T-helper 9 cell (primary cell): Measurements from ENCODE around the gene DNAJA3.
A peak's percentile ranks its signal among the peaks of the same experiment; 100 is the strongest.

ENCODE experiments used
- DNase-seq: peaks from one replicate; pipeline ENCODE4 v3.0.0-alpha.2; 2020
- total RNA-seq, 2 donors: gene quantifications; one replicate each; lab custom pipeline; 2026; lab: John Stamatoyannopoulos, UW

DNAJA3 gene
- total RNA-seq, result 29.0 to 85.5 reads per million in 2 donors

DNA sequence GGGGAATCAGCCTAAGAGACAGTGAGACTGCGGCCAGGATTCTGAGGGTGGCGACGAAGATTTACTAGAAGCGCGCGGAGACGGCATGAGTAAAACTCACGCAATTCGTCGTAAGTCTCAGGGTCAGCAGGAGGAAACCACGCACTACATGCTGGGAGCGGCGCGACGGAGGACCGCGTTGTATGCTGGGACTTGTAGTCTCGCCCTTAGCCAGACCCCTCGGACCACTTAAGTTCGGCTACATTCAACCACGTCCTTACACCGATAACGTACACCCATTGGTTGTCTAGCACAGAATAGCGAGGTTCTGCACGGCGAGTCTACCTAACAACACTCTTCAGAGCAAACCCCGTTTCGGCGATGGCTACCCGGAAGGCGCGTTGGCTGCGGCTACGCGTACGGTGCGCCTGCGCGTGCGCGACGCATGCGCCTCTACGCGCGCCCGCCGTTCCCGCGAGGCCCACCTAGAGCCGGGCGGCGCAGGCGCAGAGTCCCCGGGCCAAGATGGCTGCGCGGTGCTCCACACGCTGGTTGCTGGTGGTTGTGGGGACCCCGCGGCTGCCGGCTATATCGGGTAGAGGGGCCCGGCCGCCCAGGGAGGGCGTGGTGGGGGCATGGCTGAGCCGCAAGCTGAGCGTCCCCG is at the start of gene DNAJA3:
Gene DNAJA3 (plus strand): TSS at position 491 of the 643 bp plus-strand sequence. CDS start 14 bp downstream, at position 505.
- peak; percentile 89 for DNase-seq

DNA sequence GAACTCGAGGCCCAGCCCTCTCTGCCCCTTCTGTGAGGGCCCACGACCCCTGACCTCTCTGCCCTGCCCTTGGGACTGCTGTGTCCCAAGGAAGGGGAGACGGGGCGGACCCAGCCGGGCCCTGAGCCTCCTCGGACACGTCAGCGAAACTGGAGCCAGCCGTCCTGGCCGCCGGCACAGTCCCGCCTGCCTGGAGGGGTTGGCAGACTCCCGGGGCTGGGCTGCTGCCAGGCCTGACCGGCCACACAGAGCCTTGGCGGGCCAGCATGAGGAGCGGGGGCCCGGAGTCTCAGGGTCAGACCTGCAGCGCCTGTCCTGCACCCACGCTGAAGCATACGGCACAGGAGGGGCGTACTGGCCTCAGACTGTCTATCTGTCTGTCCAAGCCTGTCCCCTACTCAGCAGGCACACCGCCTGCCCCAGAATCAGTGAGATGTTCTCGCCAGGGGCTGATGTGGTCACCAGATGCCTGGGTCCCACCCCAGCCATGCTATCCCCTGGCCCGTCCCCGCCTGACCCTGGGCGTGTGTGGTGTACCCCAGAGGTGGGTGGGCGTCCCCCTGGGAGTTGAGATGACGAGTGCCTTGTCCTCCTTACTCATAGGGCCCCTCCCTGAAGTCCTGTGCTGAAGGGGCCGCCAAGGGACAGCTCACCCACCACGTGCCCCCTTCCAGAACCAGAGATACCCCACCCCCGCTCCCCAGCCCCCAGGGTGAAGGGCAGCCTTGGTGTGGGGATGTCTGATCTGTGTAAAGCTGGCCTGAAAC is 49.4 kb upstream of the DNAJA3 start:
- no peak for DNase-seq

DNA sequence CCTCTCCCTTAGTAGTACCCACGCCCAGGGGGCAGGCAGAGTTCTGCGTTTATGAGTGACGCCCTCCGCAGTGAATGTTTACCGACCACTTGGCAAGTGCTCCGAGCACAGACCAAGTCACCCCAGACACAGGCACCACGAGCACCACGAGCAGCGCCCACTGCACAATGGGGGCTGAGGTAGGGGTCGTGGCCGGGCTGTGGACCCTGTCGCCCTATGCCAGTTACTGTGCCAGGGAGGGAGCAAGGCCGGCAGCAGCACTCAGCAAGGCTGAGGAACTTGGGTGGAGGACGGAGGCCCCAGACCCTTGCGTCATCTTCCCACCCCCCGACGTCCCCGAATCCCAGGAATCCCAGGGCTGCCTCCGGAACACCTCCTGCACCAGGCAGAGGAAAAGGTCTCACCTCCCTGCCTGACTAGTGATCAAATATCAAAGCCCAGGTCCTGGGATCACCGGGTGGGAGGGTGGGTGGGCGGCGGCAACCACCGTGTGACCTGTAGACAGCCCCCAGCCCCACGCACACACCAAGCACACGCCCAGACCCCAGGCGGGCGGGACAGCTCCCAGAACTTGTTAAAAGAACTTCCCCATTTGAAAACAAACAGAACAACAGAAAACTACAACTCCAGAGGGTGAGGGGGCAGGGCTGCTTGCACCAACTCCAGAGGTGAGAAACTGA is 48.6 kb upstream of the DNAJA3 start:
- no peak for DNase-seq

DNA sequence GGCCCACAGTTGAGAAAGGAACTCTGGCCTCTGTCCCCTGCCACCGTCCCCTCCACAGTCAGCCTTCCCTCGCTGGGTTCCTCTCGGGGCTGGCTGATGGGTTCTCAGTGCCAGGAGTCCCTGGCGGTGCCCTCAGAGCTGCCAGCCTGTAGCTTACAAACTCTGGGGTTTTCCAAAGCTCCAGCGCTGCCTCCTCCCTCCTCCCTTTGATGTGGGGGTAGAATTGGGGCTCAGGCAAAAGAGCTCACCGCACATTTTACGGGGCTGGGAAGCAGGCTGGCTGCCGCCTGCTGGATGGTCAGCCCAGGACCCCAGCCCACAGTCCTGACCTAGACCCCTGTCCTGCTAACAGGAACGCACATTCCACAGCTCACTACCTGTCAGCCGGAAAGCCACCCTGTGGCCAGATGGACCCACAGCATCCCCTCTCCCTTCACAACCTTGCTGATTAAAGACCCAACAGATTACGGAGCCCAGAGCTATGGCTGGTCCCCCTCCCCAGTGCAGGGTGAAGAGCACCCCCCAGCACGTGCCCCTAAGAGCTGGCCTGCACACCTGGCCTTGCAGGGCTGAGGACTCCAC is 48.0 kb upstream of the DNAJA3 start:
- no peak for DNase-seq

DNA sequence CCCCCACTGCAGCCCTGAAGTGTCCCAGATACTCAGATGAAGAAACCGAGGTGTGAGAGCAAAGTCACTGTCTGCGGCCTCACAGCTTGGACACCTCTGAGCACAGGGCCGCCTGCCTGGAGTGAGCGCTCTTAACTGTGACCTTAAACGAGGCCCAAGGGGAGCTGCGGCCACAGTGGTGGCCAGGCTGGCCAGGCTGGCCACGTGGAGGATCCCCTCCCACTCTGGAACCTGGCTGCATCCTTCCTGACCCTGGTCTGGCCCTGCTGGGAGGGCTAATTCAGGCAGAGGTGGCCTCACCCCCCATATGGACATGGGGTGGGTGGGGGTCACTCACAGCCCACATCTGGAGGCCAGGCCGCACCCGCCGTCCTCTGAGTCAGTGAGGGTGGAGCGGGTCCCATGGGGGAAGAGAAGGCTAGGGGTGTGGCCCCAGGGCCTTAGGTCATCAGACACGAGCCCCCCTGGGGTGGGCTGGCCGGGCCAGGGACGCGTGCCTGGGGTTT is 47.5 kb upstream of the DNAJA3 start:
- DNase-seq, result no peak

DNA sequence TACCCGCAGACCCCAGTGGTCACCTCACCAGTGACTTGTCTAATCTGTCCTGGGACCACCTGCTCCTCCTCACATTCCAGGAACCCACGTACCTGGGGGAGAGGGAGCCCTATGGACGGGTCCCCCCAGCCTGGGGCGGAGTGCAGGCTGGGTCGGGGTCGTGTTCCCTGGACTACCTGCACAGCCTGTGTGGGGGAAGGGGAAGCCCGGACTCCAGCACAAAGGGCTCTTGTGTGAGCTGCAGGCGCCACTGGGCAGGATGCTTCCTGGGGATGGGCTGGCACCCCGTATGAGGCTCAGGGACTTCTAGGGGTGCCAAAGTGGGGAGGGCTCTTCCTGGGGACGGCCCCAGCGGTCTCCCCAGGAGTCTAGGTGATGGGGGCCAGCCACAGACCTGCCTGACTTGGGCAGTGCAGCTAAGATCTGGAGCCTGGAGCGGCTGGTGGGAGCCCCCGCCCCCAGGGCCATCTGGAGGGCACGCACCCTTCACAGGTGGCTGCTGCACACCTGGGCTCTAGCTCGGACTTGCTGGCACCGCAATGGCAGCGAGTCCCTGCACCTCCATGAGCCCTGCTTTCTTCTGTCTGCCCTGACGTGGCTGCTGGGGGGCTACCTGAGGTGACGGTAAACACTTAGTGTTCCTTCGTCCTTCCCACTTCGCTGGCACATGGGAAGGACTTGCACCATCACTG is 46.5 kb upstream of the DNAJA3 start:
- no peak for DNase-seq

DNA sequence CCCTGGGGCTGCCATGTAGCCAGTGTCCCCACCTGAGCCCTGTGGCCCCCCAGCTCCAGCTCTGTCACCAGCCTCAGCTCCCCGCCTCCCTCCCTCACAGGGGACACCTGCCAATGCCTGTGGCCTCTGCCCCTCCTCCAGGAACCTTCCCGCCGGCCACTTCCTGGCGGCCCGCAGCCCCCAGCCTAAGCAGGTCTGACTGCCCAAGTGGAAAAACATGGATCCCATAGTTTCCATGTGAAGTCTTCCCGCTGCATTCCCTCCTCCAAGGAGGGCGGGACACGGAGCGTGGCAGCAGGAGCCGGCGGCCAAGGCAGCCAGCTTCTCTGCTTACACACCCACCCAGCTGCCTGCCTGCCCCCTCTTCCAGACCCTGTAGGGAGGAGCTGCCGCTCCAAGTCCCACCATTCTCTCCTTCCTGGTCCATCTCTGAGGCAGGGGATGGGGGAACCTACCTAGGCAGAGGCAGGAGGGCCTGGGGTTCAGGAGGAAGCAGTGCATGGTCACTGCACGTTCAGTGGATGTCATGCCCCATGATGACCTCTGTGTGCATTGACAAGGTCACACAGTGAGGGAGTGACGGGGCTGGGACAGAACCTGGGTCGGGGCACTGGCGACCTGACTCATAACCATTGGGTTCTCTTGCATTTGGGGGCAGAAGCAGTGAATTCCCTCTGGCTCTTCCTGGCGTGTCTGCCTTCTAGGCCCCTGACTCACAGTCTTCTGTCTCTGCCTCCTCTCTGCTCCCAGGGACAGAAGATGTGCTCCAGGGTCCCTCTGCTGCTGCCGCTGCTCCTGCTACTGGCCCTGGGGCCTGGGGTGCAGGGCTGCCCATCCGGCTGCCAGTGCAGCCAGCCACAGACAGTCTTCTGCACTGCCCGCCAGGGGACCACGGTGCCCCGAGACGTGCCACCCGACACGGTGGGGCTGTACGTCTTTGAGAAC is 45.3 kb upstream of the DNAJA3 start:
- DNase-seq, result no peak

DNA sequence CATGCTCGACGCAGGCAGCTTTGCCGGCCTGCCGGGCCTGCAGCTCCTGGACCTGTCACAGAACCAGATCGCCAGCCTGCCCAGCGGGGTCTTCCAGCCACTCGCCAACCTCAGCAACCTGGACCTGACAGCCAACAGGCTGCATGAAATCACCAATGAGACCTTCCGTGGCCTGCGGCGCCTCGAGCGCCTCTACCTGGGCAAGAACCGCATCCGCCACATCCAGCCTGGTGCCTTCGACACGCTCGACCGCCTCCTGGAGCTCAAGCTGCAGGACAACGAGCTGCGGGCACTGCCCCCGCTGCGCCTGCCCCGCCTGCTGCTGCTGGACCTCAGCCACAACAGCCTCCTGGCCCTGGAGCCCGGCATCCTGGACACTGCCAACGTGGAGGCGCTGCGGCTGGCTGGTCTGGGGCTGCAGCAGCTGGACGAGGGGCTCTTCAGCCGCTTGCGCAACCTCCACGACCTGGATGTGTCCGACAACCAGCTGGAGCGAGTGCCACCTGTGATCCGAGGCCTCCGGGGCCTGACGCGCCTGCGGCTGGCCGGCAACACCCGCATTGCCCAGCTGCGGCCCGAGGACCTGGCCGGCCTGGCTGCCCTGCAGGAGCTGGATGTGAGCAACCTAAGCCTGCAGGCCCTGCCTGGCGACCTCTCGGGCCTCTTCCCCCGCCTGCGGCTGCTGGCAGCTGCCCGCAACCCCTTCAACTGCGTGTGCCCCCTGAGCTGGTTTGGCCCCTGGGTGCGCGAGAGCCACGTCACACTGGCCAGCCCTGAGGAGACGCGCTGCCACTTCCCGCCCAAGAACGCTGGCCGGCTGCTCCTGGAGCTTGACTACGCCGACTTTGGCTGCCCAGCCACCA is 44.4 kb upstream of the DNAJA3 start:
- no peak for DNase-seq

DNA sequence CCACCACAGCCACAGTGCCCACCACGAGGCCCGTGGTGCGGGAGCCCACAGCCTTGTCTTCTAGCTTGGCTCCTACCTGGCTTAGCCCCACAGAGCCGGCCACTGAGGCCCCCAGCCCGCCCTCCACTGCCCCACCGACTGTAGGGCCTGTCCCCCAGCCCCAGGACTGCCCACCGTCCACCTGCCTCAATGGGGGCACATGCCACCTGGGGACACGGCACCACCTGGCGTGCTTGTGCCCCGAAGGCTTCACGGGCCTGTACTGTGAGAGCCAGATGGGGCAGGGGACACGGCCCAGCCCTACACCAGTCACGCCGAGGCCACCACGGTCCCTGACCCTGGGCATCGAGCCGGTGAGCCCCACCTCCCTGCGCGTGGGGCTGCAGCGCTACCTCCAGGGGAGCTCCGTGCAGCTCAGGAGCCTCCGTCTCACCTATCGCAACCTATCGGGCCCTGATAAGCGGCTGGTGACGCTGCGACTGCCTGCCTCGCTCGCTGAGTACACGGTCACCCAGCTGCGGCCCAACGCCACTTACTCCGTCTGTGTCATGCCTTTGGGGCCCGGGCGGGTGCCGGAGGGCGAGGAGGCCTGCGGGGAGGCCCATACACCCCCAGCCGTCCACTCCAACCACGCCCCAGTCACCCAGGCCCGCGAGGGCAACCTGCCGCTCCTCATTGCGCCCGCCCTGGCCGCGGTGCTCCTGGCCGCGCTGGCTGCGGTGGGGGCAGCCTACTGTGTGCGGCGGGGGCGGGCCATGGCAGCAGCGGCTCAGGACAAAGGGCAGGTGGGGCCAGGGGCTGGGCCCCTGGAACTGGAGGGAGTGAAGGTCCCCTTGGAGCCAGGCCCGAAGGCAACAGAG is 43.5 kb upstream of the DNAJA3 start:
- DNase-seq, result no peak

DNA sequence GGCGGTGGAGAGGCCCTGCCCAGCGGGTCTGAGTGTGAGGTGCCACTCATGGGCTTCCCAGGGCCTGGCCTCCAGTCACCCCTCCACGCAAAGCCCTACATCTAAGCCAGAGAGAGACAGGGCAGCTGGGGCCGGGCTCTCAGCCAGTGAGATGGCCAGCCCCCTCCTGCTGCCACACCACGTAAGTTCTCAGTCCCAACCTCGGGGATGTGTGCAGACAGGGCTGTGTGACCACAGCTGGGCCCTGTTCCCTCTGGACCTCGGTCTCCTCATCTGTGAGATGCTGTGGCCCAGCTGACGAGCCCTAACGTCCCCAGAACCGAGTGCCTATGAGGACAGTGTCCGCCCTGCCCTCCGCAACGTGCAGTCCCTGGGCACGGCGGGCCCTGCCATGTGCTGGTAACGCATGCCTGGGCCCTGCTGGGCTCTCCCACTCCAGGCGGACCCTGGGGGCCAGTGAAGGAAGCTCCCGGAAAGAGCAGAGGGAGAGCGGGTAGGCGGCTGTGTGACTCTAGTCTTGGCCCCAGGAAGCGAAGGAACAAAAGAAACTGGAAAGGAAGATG is 42.8 kb upstream of the DNAJA3 start:
- no peak for DNase-seq

DNA sequence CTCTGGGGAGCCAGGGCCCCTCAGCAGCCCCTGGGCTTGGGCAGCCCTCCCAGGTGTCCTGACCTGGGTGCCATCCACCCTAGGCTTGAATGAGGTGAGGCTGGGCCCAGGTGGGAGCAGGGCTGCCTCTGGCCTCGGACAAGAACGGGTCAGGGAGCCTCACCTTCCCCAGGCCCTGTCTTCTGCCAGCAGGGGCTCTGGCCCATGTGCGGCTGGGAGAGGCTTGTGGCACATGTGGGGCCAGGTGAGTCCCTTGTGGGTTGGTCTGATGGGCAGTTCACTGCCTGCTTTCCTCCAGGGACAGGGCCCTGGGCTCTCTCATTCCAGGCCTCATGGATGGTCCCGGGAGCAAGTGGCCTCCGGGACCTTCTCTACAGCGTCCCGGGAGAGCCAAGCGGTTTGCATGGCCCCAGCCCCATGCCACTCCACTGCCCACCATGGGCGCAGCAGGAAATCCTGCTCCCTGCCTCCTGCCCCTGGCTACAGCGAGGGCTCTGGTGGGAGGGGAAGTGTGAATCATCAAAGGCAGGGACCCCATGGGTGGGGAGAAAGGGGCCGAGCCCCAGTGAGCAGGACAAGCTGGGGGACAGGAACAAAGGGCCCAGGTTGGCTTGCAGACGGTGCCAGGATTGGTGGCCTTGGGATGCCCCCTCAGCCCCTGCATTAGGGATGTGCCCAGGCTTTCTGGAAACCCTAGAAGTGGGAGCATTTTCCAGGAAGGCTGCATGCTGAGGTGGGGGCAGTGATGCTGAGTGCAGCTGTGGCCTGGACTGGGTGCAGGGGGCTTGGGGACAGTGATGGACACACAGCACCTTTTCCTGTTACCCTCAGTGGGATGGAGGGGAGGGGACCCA is 41.9 kb upstream of the DNAJA3 start:
- DNase-seq, result no peak

DNA sequence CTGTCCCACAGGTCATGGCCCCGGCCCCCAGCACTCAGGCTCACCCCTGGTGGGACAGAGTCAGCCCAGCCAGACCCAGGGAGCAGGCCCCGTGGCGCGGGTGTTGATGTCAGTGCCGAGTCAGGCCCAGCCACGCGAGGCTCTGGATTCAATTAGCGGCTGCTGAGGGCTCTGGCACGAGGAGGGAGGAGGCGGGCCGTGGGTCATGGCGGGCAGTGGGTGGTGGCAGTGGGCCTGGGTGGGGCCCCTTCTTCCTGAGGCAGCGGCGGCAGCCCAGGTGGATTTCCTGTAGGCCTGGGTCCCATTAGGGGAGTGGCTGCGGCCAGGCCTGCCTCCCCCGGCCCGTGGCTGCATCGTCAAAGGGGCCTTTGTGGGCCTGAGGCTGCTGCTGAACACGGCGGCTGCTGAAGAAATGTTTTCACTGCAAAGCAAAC is 41.1 kb upstream of the DNAJA3 start:
- DNase-seq, result no peak

DNA sequence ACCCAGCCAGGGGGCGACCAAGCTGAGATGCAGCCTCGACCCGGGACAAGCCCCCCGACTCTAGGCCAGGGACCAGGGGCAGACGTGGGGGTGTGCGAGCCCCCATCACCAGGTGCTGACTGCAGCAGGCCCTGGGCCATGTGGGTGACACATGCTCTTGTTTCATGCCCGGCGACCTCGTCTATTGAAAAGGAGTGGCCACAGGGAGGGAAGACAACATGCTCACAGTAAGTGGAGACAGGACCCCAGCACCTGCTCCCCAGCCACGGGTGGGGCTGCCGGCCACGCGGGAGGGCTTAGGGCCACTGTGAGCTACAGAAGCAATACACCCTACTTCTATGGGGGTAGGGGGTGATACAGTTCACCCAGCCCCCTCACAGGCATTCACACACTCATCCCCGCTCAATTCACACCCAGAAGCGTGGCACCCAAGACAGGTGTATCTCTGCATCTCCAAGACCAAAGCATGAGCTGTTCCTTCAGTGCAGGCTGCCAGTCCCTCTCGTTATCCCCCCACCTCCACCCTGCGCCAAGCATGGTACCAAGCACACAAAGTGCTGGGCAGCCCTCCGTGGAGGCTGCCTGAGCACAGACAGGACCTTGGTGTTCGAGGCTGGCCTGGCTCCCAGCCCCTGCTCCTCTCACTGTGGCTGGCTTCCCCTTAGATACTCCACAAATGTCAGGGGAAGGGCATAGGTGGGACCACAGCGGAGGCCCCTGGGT is 40.4 kb upstream of the DNAJA3 start:
- no peak for DNase-seq

DNA sequence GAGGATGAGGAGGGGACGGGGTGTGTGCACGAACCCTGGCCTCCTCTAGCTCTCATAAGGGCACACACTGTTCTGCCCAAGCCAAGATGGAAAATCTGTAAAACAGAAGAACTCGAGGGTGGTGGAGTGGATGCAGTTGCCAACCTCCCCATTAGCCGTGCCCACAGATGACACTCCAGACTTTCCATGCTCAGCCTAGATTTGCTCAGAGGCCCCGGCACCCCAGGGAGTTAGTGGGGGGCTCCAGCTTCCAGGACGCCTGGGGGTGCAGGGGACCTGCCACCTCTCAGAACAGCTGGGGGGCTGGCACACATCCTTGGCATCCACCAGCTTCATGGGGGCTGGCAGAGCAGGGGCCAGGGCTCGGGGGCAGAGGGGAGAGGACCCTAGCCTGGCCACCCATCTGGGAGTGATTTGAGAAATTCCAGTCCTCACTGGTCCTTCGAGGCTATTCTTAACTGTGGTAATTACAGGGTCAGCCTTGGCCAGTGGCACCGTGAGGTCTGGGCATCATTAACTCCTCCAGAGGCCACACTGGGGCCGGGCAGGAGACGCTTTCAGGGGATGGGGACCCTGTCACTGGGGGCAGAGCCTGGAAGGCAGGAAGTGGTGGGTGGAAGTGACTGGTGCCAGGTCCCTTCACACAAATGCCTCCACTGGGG is 39.7 kb upstream of the DNAJA3 start:
- no peak for DNase-seq

DNA sequence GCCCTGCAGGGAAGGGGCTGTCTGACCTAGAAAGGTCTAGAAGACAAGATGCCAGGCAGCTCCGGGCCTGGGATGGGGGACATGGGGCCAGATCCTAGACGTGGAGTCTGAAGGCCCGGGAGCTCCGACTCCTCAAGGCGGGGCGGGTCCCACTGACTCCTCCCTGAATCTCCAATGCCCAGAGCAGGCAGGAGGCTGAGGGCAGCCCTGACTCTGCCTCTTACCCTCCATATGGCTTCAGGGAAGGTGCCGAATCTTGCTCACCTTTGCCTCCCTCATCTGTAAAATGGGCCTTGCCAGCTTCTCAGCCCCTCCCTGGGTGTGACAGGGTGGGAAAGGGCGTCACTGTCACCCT is 39.2 kb upstream of the DNAJA3 start:
- no peak for DNase-seq

DNA sequence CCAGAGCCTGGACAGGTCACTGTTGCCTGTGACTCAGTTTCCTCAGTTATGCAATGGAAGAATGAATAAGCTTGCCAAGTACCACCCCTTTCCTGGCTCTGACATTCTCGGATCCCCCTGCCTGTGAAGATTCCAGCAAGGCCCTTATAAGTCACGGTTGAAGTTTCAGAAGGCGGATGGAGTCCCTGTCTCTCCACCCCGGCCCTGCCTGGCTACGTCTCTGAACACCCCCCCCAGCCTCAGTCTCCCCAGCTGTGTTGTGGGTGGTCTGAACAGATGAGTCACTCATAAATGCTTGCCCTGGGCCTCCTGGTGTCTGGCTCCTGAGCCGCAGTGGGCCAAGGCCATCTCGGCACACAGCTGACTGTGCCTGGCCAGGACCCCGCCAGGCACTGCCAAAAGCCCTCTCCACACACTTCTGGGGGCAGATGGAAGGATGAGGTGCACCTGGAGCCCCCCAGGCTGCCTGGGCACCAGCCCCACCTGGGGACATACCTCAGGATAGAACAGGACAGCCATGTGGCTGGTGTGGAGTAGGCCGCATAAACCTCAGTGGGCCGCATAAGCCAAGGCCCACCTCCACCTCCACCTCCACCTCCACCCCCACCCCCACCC is 38.6 kb upstream of the DNAJA3 start:
- no peak for DNase-seq
